BLaER1 (cell line): ENCODE measurements around the gene ZNF215.
"Not testable (repeated sequence)": the region's sequence is repeated elsewhere in the genome, so short reads cannot be mapped to it uniquely, and the experiment has no call there.

ENCODE experiments used
- H3K27ac ChIP-seq: shearing (Covaris generic); formaldehyde crosslinking; 2 replicates; pipeline ENCODE4 v1.8.1; 2022
- H3K27me3 ChIP-seq: shearing (Covaris generic); formaldehyde crosslinking; 2 replicates; pipeline ENCODE4 v1.8.1; 2022
- H3K36me3 ChIP-seq: shearing (Covaris generic); formaldehyde crosslinking; 2 replicates; pipeline ENCODE4 v1.8.1; 2022
- H3K4me1 ChIP-seq: shearing (Covaris generic); formaldehyde crosslinking; 2 replicates; pipeline ENCODE4 v1.8.1; 2022
- H3K4me2 ChIP-seq: shearing (Covaris generic); formaldehyde crosslinking; 2 replicates; pipeline ENCODE4 v1.8.1; 2022
- H3K4me3 ChIP-seq: shearing (Covaris generic); formaldehyde crosslinking; 2 replicates; pipeline ENCODE4 v1.8.1; 2022
- H3K9ac ChIP-seq: shearing (Covaris generic); formaldehyde crosslinking; 2 replicates; pipeline ENCODE4 v1.8.1; 2022
- H3K9me3 ChIP-seq: shearing (Covaris generic); formaldehyde crosslinking; 2 replicates; pipeline ENCODE4 v1.8.1; 2022
- H4K20me1 ChIP-seq: shearing (Covaris generic); formaldehyde crosslinking; 2 replicates; pipeline ENCODE4 v1.8.1; 2022
- Cebpa-rat ChIP-seq: shearing (Covaris generic); IDR thresholded peaks from 2 replicates; pipeline ENCODE4 v1.8.1; 2022

Gene ZNF215

GRCh38 chr11:6931146-6931713 lies 5.0 kb downstream of the ZNF215 start:
- H3K36me3 ChIP-seq = no peaks in the 10 kb centered on the region
- H3K27me3 ChIP-seq = no peaks in the 10 kb centered on the region
- H3K4me3 ChIP-seq = no peak overlapping the region
- no peak for TF ChIP-seq Cebpa-rat
- H3K9me3 ChIP-seq = peaks cover 4% of the 10 kb centered on the region
- H3K4me1 ChIP-seq = 0 out of 2 replicates have a peak, but pooled peaks cover 3% of the 10 kb centered on the region
- no peaks in the 10 kb centered on the region for H4K20me1 ChIP-seq
- no peak overlapping the region for H3K9ac ChIP-seq
- no peak overlapping the region for H3K27ac ChIP-seq
- H3K4me2 ChIP-seq = no peak overlapping the region

GRCh38 chr11:6932145-6932544 lies 5.9 kb downstream of the ZNF215 start:
- no peaks in the 10 kb centered on the region for H3K27me3 ChIP-seq
- no peaks in the 10 kb centered on the region for H4K20me1 ChIP-seq
- H3K4me1 ChIP-seq = 0 out of 2 replicates have a peak, but pooled peaks cover 3% of the 10 kb centered on the region
- H3K36me3 ChIP-seq = no peaks in the 10 kb centered on the region
- no peaks in the 10 kb centered on the region for H3K9me3 ChIP-seq
- no peak overlapping the region for H3K4me3 ChIP-seq
- no peak overlapping the region for H3K9ac ChIP-seq
- H3K27ac ChIP-seq = no peak overlapping the region
- TF ChIP-seq Cebpa-rat = no peak
- H3K4me2 ChIP-seq = no peak overlapping the region

- H3K4me1 ChIP-seq = no peaks in the 10 kb centered on the region
- TF ChIP-seq Cebpa-rat = no peak
- no peak overlapping the region for H3K27ac ChIP-seq
- no peak overlapping the region for H3K4me3 ChIP-seq
- H4K20me1 ChIP-seq = no peaks in the 10 kb centered on the region
- H3K9ac ChIP-seq = no peak overlapping the region
- no peaks in the 10 kb centered on the region for H3K27me3 ChIP-seq
- no peak overlapping the region for H3K4me2 ChIP-seq
- no peaks in the 10 kb centered on the region for H3K9me3 ChIP-seq
- H3K36me3 ChIP-seq = no peaks in the 10 kb centered on the region
Measured at GRCh38 chr11:6941970-6942369, 15.7 kb downstream of the ZNF215 start.

GRCh38 chr11:6943131-6943530 lies 16.9 kb downstream of the ZNF215 start:
- Histone ChIP-seq H3K9ac (no peak overlapping the region), H3K4me1 (no peaks in the 10 kb centered on the region), H3K9me3 (no peaks in the 10 kb centered on the region), H3K4me3 (no peak overlapping the region), H3K36me3 (no peaks in the 10 kb centered on the region), H3K27ac (no peak overlapping the region), H3K4me2 (no peak overlapping the region), H3K27me3 (no peaks in the 10 kb centered on the region), H4K20me1 (no peaks in the 10 kb centered on the region)
- TF ChIP-seq Cebpa-rat = no peak

- not testable (repeated sequence) for H3K27me3 ChIP-seq, H3K27ac ChIP-seq, H3K4me3 ChIP-seq, H3K4me1 ChIP-seq, H4K20me1 ChIP-seq, H3K9me3 ChIP-seq, H3K9ac ChIP-seq, H3K36me3 ChIP-seq, H3K4me2 ChIP-seq
Measured at GRCh38 chr11:6954248-6954647, 28.0 kb downstream of the ZNF215 start.

- no peak overlapping the region for H3K4me2 ChIP-seq
Measured at GRCh38 chr11:6962141-6962540, 35.9 kb downstream of the ZNF215 start.

GRCh38 chr11:6962673-6963072 lies 36.4 kb downstream of the ZNF215 start:
- no peak overlapping the region for H3K4me2 ChIP-seq
- TF ChIP-seq Cebpa-rat = no peak
- H3K27me3 ChIP-seq = no peaks in the 10 kb centered on the region
- H3K4me1 ChIP-seq = no peaks in the 10 kb centered on the region
- no peak overlapping the region for H3K9ac ChIP-seq
- no peak overlapping the region for H3K4me3 ChIP-seq
- H3K36me3 ChIP-seq = no peaks in the 10 kb centered on the region
- no peaks in the 10 kb centered on the region for H3K9me3 ChIP-seq
- H4K20me1 ChIP-seq = no peaks in the 10 kb centered on the region
- H3K27ac ChIP-seq = no peak overlapping the region

More at GRCh38 chr11:6962141-6962540, 35.9 kb downstream of the ZNF215 start:
- H3K9ac ChIP-seq = no peak overlapping the region
- no peak overlapping the region for H3K4me3 ChIP-seq
- H3K36me3 ChIP-seq = no peaks in the 10 kb centered on the region
- H3K27ac ChIP-seq = no peak overlapping the region
- no peaks in the 10 kb centered on the region for H4K20me1 ChIP-seq
- H3K27me3 ChIP-seq = no peaks in the 10 kb centered on the region
- no peaks in the 10 kb centered on the region for H3K9me3 ChIP-seq
- H3K4me1 ChIP-seq = no peaks in the 10 kb centered on the region
- TF ChIP-seq Cebpa-rat = no peak

- TF ChIP-seq Cebpa-rat = no peak
- H3K4me2 ChIP-seq = no peak overlapping the region
- no peaks in the 10 kb centered on the region for H3K4me1 ChIP-seq
- no peaks in the 10 kb centered on the region for H3K9me3 ChIP-seq
- no peak overlapping the region for H3K4me3 ChIP-seq
- no peak overlapping the region for H3K9ac ChIP-seq
- no peaks in the 10 kb centered on the region for H3K27me3 ChIP-seq
- H3K27ac ChIP-seq = no peak overlapping the region
- no peaks in the 10 kb centered on the region for H4K20me1 ChIP-seq
- no peaks in the 10 kb centered on the region for H3K36me3 ChIP-seq
Measured at GRCh38 chr11:6968816-6969215, 42.6 kb downstream of the ZNF215 start.

GRCh38 chr11:6969854-6970253 lies 43.6 kb downstream of the ZNF215 start:
- not testable (repeated sequence) for H4K20me1 ChIP-seq, H3K4me3 ChIP-seq, H3K9ac ChIP-seq, H3K36me3 ChIP-seq, H3K27ac ChIP-seq, H3K4me2 ChIP-seq, H3K4me1 ChIP-seq, H3K9me3 ChIP-seq, H3K27me3 ChIP-seq

GRCh38 chr11:6979365-6979764 lies 53.1 kb downstream of the ZNF215 start:
- Histone ChIP-seq H3K36me3 (no peaks in the 10 kb centered on the region), H3K9me3 (no peaks in the 10 kb centered on the region), H3K4me2 (no peak overlapping the region), H4K20me1 (no peaks in the 10 kb centered on the region), H3K27me3 (no peaks in the 10 kb centered on the region), H3K9ac (no peak overlapping the region), H3K4me1 (no peaks in the 10 kb centered on the region), H3K4me3 (no peak overlapping the region), H3K27ac (no peak overlapping the region)
- TF ChIP-seq Cebpa-rat = no peak

GRCh38 chr11:6986487-6986886 lies 60.3 kb downstream of the ZNF215 start:
- no peak overlapping the region for H3K4me3 ChIP-seq
- no peak for TF ChIP-seq Cebpa-rat
- no peak overlapping the region for H3K4me2 ChIP-seq
- no peaks in the 10 kb centered on the region for H4K20me1 ChIP-seq
- H3K9ac ChIP-seq = no peak overlapping the region
- H3K27ac ChIP-seq = no peak overlapping the region
- no peaks in the 10 kb centered on the region for H3K27me3 ChIP-seq
- H3K4me1 ChIP-seq = no peaks in the 10 kb centered on the region
- no peaks in the 10 kb centered on the region for H3K36me3 ChIP-seq
- H3K9me3 ChIP-seq = no peaks in the 10 kb centered on the region
